VCaP (cell line): ENCODE results near the gene UBE2G2.

Experiments used
- H3K27ac ChIP-seq: fragments of 450-650 bp; 2 replicates; pipeline ENCODE4 v1.5.1; 2017
- CTCF ChIP-seq: fragments of 450-650 bp; conservative IDR thresholded peaks from 2 replicates; pipeline ENCODE4 v1.5.1; 2017; ENCODE audit warnings: mild to moderate bottlenecking, moderate library complexity

UBE2G2 gene

DNA sequence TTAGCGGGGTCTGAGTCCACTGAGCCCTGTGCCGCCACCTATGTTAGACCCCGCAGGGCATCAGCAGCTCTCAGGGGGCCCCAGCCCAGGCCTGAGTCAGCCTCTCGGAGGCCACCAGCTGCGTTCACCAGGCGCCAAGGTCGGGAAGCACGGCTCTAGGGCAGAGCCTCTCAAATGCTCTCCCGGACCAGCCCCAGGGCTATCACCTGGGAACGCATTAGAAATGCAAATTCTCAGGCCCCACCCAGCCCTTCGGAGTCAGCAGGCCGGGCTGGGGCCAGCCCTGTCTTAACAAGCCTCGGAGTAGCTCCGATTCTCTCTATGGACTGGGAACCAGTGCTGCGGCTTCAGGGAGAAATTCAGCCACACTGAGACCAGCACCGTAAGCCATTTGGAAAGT lies 53.0 kb downstream of the UBE2G2 start:
- no peak overlapping the region for H3K27ac ChIP-seq
- TF ChIP-seq CTCF = no peak

DNA sequence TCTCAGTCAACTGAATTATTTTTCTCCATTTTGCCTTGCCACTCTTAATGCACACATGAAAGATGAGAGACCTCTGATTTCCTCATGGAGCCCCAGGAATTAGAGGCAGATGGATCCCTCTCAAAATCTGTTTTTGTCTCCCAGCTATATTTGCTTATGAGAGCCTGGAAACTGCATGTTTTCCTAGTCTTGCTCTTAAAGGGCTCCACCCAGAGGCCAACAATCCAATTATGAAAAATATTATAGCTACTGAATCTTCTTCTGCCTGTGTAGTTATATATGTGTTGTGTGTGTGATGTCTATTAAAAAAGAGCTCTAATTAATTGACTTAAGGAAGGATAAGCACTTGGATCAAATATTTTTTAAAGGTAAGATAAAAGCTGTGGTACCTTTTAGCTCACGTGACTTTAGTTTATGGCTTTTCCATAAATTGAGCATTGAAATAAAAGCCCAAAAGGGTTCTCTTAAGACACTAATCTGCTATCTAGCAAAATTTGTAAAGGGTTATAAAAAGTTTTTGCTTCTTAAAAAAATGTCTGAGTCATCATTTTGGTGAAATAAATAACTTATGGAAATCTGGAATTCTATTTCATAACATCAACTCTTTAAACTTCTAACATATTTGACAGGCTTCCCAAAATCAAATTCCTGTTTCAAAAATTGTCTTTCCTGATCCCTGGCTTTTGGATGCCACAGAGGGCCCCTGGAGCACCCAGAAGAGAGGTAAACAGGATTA lies 59.0 kb downstream of the UBE2G2 start:
- H3K27ac ChIP-seq = peak overlapping the region; percentile 26
- peak; percentile 89 for TF ChIP-seq CTCF

DNA sequence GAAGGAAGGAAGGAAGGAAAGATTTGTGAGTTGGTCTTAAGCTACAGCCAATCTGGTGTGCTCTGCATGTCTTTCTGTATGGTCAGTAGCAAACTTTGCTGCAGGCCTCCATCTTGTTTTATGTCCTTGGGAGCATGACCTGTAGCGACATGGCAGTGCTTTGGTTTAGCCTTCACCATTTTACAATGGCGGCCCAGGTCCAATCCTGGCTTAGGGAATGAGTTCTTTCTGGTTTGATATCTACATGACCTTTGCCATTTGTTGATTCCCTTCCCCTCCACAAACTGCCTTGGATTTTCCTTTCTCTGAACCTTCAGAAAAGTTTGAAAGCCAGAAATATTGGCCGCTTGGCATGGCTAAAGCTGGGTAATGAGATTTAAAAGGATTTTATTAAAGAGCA lies 59.7 kb downstream of the UBE2G2 start:
- peak overlapping the region; percentile 26 for H3K27ac ChIP-seq
- TF ChIP-seq CTCF = no peak

- no peak overlapping the region for H3K27ac ChIP-seq
- no peak for TF ChIP-seq CTCF
These were observed 60.9 kb downstream of the UBE2G2 start for GRCh38 chr21:44740742-44741141.

DNA sequence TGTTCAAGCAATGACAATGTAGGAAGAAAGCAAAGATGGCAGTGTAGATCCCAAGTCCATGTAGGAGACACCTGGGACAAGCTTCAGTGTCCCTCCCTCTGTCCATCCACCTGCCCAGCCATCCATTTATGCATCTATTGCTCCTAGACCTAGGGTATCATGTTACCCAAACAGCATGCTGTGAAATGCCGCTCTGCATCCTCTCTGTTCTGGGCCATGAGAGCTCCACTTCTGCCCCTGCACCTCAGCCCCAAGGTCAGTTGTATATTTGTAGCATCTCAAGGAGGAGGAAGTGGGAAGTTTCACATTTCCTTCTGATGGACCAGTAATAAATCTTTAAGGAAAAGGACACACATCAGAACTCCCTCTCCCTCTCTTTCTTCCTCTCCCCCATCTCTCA lies 62.3 kb downstream of the UBE2G2 start:
- TF ChIP-seq CTCF = no peak
- H3K27ac ChIP-seq = no peak overlapping the region

DNA sequence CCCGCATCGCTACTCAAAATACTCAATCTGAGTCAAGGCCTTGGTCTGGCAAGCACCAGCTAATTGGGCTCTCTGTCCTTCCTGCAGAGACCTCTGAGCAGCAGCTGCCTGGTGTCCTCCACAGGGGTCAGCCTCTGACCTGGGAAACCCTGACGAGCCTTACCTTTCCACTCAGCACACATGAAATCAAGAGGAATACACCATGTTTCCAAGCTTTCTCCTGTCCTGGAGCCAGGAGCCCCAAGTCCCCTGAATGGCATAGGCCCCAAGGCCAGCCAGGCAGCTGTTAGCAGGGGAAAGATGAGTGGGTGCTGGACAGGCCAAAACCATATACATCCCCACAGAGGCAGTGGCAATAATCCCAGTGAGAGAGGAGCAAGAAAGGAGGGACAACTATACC lies 63.0 kb downstream of the UBE2G2 start:
- no peak for TF ChIP-seq CTCF
- no peak overlapping the region for H3K27ac ChIP-seq

- no peak for TF ChIP-seq CTCF
- H3K27ac ChIP-seq = no peak overlapping the region
These were observed 63.8 kb downstream of the UBE2G2 start for GRCh38 chr21:44737706-44738354.
